Activated T-cell treated with anti-CD3 and anti-CD28 coated beads for 4 hours (primary cell): ENCODE results near the gene SCAPER.

Experiments
- DNase-seq: peaks from one replicate; pipeline ENCODE4 v3.0.0-alpha.2; 2020

Gene SCAPER

DNA sequence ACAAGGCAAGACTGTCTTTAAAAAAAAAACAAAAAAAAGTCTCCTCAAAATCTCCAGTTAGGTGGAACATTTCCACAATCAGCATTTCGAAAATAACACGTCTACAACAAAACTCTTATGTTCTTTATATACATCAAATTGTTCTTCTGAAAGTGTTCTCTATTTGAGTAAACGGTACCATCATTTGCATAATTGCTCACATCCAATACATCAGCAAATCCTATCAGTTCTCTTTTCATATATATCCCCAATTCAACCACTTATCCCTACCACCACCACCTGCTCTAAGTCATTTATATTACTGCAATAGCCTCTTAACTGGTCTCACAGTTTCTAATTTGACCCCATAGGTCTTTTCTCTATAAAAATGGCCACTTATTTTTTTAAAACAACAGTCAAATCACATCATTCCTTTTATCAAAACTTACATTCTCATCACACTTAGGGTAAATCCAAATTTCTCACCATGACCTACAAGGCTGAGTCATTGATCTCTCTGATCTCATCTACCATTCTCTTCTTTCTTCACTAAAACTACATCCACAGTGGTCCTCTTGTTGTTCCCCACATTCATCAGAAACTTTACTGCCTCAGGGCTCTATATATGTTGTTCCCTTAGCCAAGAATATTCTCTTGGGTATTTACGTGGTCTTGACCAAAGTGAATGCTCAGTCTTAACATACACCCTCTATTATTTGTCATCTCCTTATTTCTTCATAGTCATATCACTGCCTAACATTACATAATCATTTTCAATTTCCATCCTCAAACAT is 237.0 kb downstream of the SCAPER start:
- no peak for DNase-seq

DNA sequence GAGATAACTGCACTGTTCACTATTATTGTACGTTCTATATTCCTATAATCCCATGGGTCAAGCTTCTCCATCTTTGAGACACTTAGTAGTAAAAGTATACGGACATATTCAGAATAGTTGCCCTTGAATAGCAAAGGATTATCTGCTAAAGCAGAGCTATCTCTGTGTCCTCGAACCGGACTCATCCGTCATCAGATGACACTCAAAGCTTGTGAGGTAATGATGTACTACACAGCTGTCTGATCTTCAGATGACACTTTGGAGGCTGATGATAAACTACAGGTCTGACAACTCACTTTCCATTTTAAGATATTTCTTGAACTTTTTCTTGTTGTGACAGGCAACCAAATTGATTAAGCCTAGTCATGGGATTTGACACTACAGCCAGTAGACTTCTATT is 240.2 kb downstream of the SCAPER start:
- no peak for DNase-seq

DNA sequence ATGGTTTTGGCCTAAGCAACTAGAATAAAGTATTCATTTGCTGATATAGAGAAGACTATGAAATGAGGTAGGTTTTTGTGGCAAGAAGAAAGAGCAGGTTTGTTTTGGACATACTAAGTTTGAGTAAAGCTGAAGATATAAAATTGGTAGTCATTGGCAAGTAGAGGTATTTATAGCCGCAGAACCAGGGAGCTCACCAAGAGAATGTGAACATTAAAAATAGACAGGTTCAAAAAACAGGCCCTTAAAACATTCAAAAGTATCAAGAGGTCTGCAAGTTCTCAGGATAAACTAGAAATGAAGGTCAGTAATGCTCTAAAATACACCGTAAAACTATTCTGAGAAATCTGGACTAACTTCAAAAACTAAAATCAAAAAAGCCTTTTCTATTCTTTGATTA is 240.7 kb downstream of the SCAPER start:
- no peak for DNase-seq

DNA sequence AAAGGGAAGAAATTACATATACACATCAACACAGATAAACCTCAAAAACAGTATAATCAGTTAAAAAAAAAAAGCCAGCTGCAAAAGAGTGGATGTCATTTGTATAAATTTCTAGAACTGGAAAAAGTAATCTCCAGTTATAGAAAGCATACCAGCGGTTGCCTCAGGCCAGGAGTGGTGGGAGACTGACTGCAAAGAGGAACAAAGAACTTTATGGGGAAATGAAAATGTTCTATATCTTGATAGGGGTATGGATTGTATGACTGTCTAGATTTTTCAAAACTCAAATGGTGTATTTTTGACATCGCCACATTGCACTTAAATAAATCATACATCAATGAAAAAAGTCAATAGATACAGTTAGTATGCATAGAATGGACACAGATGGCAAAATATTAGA is 241.6 kb downstream of the SCAPER start:
- no peak for DNase-seq

DNA sequence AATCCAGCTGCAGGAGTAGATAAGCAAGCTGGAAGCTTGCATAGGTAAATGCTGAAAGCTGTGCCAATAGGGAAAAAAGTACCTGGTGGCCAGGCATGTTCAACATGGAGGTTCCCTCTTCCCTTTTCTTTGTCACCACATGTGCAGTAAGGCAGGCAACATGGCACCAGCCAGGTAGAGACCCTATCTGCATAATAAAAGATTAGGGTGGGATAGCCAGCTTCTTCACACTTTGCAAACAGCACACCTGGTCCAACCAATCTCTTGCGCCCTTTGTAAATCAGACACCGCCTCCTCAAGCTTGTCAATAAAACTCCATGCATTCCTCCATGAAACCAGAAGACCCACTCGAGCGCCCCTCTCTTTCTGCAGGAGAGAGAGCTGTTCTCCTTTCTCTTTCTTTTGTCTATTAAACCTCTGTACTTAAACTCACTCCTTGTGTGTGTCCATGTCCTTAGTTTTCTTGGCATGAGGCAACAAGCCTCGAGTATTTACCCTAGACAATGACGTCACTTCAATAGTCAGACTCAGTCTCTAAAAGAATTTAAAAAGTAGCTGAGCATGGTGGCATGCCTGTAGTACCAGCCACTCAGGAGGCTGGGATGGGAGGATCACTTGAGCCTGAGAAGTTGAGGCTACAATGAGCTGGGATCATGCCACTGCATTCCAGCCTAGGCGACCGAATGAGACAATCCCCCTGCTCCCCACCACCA is 256.3 kb downstream of the SCAPER start:
- DNase-seq = no peak

DNA sequence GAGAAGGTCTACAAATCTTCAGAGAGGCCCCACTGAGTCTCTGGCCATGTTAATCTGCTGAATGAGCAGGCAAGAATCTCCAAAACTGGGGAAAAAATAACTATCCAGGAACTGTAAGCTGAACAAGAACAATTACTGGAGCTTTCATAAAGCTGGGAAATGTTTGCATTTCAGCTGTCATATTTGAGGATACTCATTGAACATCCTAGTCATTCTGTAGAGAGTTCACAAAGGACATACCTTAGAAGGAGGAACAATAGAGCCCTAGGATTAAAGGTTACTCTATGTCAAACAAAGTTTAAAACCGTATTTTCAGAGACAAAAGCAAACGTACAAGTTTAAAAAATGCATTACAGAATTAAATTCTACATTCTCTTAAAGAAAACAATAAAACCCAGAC is 257.5 kb downstream of the SCAPER start:
- DNase-seq = no peak

DNA sequence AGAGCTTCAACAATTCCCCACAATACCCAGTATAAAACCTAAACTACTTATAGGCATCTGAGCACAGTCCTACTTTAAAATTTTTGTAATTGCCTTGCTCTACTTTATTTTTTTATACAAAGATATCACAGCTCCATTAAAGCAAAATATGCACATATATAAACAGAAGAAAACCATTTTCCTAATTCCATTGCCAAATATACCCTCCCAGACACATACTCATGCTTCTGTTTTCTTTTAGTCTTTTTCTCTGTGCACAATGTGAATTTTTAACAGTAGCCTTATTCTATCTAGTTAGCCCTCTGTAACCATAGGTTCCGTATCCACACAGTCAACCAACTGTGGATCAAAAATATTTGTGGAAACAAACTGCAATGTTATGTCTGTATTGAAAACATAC is 260.5 kb downstream of the SCAPER start:
- no peak for DNase-seq

DNA sequence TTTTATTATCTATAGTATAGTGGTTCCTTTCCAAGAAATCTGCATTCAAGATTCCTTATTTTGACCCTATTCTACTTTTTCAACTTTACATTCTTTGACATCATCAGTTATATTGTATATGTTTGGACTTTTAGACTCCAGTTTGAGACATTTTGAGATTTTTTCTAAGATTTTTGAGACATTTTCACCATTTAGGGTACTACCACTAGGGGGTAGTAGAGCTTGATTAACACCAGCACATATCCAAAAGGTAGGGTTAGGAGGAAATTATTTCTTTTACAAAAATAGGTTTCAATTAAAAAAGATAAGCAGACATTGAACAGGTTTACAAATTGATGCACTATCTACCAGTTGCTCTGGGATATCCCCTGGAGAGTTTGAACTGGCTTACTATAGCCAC is 262.5 kb downstream of the SCAPER start:
- no peak for DNase-seq

DNA sequence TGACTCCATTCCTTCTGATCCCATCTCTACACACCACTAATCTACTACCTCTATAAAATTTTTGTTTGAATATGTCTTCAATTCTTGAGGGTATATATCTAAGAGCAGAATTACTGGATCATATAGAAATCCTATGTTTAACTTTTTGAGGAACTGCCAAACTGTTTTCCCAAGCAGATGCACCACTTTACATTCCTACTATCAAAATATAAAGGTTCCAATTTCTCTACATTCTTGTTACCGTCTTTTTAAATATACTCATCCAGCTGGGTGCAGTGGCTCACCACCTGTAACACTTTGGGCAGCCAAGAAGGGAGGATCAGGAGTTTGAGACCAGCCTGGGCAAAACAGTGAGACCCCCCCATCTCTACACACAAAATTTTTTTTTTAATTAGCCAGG is 268.0 kb downstream of the SCAPER start:
- DNase-seq = no peak

DNA sequence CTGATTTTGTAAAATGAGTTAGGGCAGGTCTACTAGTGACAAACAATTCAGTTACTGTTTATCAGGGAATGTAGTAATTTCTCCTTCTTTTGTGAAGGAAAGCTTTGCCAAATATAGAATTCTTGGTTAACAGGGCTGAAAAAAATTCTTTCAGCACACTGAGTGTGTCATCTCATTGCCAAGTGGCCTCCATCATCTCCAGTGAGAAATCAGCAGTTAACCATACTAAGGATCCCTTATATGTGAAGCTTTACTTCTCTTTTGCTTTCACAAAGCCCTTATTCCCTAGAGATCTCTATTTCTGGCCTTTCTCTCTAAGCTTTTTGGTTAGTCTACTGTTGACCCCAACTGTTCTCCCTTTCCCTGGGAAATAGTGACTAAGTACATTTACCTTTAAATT is 269.1 kb downstream of the SCAPER start:
- no peak for DNase-seq

DNA sequence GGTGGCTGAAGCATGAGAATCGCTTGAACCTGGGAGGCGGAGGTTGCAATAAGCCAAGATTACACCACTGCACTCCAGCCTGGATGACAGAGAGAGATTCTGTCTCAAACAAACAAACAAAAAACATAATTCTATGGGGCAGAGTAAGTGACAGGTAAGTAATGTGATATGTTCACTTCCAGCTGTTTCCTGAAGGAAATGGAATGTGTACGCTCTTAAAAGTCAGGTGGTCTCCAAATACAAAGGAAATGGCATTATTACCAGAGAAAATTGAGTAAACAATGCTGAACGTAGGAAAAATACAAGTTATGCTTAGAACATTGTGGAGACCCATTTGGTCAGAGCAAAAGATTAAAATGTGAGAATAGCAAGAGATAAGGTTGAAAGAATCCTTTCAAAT is 278.5 kb downstream of the SCAPER start:
- no peak for DNase-seq

DNA sequence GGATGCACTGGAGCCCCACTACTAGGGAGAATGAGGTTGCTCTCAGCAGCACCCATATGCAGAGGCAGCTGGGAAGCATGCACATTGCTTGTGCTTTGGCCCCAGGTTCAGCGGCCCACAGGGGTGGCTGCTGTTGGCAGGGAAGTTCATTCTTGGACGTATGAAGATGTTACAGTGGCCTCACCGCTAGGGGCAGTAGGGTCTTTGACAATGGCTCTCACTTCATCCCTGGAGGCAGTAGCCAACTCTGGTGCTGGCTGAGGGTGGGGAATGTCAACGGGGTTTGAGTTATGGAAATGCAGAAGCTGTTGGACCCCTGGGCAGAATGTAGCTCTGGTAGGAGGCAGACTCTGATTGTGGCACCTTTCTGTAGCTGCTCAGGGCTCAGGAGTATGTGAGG is 279.9 kb downstream of the SCAPER start:
- no peak for DNase-seq

DNA sequence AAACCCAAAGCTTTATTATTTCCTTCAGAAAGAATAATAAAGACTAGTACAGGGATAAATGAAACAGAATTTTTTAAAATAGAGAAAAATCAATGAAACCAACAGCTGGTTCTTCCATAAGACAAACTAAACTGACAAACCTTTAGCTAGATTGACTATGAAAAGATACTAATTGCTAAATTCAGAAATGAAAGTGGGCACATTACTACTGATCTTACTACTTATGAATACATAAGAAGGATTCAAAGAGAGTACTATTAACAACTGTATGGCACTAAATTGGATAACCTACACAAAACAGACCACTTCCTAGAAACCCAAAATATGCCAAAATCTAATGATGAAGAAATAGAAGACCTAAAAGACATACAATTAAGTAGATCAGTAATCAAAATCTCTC is 290.4 kb downstream of the SCAPER start:
- DNase-seq = no peak

DNA sequence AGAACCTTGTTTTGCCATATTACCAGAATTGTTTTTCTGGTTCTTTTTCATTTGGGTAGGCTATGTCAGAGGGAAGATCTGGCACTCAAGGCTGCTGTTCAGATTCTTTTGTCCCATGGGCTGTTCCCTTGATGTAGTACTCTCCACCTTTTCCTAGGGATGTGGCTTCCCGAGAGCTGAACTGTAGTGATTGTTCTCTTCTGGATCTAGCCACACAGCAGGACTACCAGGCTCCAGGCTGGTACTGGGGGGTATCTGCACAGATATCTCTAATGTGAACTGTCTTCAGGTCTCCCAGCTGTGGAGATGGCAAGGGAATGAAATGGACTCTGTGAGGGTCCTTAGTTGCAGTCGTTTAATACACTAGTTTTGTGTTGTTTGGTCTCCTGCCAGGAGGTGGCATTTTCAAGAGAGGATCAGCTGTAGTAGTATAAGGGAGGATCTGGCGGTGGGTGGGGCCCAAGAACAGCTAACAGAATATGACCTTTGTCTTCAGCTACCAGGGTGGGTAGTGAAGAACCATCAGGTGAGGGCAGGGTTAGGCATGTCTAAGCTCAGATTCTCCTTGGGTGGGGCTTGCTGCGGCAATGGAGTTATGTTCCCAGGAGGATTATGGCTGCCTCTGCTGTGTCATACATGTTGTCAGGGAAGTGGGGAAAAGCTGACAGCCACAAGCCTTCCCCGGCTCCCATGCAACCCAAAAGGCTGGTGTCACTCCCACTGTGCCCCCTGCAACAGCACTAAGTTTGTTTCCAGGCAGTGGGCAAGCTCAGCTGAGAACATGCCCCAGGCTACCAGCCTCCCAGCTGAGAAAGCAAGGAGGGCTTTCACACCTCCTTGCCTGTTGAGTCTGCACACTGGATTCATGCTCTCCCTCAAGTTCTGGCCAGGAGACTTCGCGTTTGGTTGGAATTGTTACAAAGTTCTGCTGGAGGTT is 316.1 kb downstream of the SCAPER start:
- no peak for DNase-seq

DNA sequence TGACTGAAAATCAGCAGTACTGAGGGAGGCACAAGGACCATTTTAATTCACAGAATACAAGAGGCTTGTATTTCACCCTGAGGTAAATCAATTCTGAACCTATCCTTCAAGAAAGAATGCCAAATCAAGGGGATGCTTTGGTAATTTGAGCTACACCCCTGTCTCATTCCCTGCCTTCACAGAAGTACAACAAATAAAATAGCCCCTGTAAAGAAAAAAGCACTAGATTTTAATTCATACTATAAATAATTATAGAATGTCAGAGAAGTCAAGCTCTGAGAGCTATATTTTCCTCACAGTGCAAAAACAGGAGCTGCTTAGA is 319.6 kb downstream of the SCAPER start:
- DNase-seq = no peak

DNA sequence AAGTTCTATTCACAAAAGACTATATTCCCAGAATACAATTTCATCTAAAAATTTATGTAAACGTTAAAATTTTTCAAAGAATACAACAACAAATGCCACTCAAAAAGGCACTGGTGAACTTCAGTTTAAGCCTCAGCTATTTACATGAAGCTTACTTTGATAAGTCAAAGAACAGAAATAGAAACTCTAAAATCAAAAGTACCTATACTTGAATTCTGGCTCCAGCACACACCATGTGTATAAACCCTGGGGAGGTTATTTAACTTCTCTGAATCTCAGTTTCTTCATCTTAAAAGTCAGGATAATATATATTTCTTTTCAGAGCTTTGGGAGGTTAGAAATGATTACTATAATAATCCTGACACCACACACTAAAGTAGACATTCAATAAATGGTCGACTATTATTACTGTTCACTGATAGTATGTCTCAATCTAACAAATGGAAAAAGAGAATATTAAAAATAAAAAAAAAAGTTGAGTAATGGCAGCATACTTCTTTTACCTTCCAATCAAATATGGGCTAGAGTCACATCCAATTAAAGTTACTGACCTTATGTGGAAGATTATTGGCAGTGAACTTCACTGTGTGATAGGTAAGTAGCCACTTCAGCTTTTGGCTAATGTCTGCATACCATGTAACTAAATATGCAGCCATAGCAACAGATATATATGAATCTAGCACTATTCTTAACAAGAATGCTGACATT is 320.1 kb downstream of the SCAPER start:
- no peak for DNase-seq

DNA sequence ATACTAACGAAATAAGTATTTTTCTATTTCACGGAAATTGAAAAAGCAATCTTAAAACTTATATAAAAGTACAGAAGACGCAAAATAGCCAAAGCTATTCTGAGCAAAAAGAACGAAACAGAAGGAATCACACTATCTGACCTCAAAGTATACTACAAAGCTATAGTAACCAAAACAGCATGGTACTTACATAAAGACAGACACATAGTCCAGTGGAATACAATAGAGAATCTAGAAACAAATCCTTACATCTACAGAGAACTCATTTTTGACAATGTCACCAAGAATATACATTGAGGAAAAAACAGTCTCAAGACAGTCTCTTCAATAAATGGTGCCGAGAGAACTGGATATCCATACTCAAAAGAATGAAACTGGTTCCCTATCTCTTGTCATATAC is 322.6 kb downstream of the SCAPER start:
- DNase-seq = no peak

DNA sequence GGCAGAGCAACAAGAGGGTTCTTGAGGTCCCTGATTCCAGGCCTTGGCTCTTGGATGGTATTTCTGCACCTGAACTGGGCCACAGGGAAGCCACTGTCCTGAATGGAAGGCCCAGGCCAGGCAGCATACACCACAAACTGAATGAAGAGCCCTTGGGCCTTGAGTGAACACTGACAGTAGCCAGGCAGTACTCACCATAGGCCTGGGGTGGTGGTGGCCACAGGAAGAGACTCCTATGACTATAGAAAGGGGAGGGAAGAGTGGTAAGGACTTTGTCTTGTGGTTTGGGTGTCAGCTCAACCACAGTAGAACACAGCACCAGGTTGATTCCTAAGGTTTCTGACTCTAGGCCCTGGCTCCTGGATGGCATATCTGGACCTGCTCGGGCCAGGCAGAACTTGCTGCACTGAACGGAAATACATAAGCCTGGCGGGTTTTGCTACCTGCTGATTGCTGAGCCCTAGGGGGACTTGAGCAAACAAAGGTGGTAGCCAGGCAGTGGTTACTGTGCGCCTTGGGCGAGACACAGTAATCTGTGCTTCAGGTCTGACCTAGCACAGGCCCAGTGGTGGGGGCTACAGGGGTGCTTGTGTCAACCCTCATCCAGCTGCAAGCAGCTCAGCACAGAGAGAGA is 327.1 kb downstream of the SCAPER start:
- no peak for DNase-seq

DNA sequence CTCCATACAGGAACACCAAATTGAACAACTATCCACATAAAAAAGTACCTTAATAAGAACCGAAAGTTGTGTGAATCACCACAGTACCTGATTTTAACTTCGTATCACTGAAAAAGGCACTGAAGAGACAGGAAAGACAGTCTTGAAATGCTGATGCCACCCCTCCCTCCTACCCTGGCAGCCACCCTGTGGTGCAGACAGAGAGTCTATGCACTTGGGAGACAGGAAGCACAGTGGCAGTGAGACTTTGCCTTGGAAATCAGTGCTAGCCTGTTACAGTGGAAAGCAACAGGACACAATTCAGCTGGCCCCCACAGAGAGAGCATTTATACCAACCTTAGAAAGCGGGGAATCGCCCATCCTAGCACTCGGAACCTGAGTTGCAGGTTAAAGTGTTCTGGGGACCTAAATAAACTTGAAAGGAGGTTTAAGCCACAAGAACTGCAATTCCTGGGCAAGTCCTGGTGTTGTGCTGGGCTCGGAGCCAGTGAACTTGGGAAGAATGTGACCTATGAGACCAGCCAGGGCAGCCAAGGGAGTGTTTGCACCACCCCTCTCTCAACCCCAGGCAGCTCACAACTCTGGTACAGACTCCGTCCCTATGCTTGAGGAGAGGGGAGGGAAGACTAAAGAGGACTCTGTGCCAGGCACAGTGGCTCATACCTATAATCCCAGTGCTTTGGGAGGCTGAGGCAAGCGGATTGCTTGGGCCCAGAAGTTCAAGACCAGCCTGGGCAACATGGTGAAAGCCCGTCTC is 328.4 kb downstream of the SCAPER start:
- no peak for DNase-seq

DNA sequence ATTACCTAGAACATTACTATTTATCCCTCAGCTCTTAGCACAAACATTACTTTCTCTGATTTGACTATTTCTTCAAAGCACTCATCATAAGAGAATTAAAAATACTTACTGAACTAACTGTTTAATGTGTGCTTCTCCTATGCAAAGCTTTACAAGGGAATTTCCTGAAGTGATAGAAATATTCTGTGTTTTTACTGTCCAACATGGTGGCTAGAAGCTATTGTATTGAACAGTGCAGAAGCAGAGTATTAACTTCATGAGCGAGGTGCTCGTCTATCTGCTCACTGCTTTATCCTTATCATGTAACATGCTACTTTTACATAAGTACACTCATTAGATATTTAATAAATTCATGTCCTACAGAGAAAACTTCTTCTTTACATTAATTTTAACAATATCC is 329.5 kb downstream of the SCAPER start:
- DNase-seq = no peak

DNA sequence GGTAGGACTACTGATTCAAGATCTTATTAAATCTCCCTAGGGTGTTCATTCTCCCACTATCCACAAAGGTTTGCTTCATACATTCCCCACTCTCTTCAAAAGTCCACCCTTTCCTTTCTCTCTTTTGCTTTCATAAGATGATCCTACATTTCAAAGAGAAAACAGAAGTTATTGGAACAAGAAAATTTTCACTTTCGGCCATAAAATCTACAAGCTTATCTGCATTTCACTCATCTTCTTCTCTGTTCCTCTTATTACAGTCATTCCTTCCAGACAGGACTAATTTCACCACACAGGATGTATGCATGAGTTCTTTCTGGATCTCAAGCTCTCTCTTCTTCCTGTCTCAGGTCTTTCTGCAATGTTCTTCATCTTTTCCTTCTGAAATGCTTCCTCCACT is 329.9 kb downstream of the SCAPER start:
- DNase-seq = no peak

DNA sequence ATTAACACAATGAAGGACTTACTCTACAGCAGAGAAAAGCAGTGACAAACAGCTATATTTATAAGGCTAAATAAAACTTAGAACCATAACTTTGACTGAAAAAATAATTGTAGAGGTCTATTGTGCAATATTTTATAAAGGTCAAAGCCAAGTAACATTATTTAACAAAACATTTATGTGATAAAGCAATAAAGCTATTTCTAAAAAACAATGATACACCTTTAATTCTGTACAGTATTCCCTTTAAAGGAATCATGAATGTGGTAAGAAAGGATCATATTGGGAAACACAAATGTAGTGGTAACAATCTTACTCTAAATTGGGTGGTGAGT is 332.2 kb downstream of the SCAPER start:
- no peak for DNase-seq
